GM18907 (cell line): ENCODE data around the gene CFHR1.

Experiments
- ATAC-seq: cut with Tn5 transposase; IDR thresholded peaks from one replicate; pipeline ENCODE4 v1.9.1; 2021; ENCODE audit warnings: mild to moderate bottlenecking, moderate library complexity; ENCODE audit not compliant: unreplicated experiment

Gene CFHR1

DNA sequence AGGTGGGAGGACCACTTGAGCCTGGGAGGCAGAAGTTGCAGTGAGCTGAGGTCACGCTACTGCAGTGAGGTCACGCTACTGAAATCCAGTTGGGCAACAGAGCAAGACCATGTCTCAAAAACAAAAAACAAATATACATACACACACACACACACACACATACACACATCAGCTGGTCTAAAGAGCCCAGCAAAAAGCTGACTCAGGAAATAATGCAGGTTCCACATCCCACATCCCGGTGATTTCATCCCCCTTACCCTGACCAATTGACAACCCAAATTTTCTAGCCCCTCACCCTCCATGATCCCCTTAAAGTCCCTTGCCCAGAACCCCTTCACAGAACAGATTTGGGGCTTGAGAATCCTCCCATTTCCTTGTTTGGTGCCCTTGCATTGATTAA lies 56.4 kb downstream of the CFHR1 start:
- no peak for ATAC-seq

DNA sequence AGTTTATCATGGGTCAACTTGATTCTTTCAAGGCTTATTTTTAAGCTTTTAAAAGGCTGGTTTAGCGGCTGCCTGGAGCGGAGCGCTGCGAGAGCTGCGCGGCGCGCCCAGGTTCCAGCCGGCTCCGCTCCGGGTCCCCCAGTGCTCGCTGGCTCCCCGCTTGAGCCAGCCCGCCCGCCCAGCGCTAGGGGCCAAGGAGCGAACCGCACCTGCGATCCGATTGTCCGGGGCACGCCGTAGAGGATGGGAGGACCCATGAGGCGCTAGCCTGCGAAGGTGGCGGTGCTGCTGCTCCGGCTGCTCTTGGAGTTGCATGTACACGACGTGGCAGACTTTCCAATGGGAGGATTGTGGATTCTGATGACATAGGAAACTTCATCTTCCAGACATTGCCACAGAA lies 58.4 kb downstream of the CFHR1 start:
- ATAC-seq: no peak
